NCI-H345 (cell line): ENCODE results near the gene OR6Q1.

ENCODE experiments used
- DNase-seq: peaks from one replicate; lab custom pipeline; 2025; lab: John Stamatoyannopoulos, UW

Gene OR6Q1

GRCh38 chr11:58058276-58059006 is 27.7 kb downstream of the OR6Q1 start:
- peak; percentile 97 for DNase-seq

GRCh38 chr11:58059007-58059350 is 28.2 kb downstream of the OR6Q1 start:
- no peak for DNase-seq

GRCh38 chr11:58060535-58060934 is 29.8 kb downstream of the OR6Q1 start:
- DNase-seq, result no peak

GRCh38 chr11:58060939-58061672 is 30.4 kb downstream of the OR6Q1 start:
- DNase-seq, result no peak

- no peak for DNase-seq
Observed at GRCh38 chr11:58061813-58062212, 31.1 kb downstream of the OR6Q1 start.

GRCh38 chr11:58067685-58068084 is 36.9 kb downstream of the OR6Q1 start:
- DNase-seq, result no peak

- no peak for DNase-seq
Observed at GRCh38 chr11:58068655-58069054, 37.9 kb downstream of the OR6Q1 start.

- DNase-seq, result no peak
Observed at GRCh38 chr11:58070585-58070984, 39.8 kb downstream of the OR6Q1 start.

- DNase-seq, result no peak
Observed at GRCh38 chr11:58075781-58076180, 45.0 kb downstream of the OR6Q1 start.
